Gastroesophageal sphincter (tissue), 3 donors: ENCODE data around the gene MYO6.
"Not testable (repeated sequence)": the region's sequence is repeated elsewhere in the genome, so short reads cannot be mapped to it uniquely, and the experiment has no call there.

Experiments
- CTCF ChIP-seq, 4 experiments: fragments of 200-600 bp in 2 of 4; fragments of 450-650 bp in 2 of 4; sonication (generic) in 1 of 4; IDR thresholded peaks; one replicate each; pipeline ENCODE4 v1.5.1; 2017 to 2019; ENCODE audit warnings: antibody characterized with exemption in 4 of 4, mild to moderate bottlenecking in 2 of 4, moderate library complexity in 2 of 4
- EP300 ChIP-seq: sonication (generic); formaldehyde crosslinking; IDR thresholded peaks from one replicate; pipeline ENCODE4 v1.6.1; 2017; ENCODE audit warnings: antibody characterized with exemption, mild to moderate bottlenecking
- POLR2A ChIP-seq, 2 donors: fragments of 450-650 bp; IDR thresholded peaks; one replicate each; pipeline ENCODE4 v1.6.1; 2017; ENCODE audit warnings: antibody characterized with exemption in 2 of 2, mild to moderate bottlenecking in 2 of 2, moderate library complexity in 1 of 2

DNA sequence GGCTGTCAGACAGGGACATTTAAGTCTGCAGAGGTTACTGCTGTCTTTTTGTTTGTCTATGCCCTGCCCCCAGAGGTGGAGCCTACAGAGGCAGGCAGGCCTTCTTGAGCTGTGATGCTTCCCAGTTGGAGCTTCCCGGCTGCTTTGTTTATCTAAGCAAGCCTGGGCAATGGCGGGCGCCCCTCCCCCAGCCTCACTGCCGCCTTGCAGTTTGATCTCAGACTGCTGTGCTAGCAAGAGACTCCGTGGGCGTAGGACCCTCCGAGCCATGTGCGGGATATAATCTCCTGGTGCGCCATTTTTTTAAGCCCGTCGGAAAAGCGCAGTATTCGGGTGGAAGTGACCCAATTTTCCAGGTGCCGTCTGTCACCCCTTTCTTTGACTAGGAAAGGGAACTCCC is 156.1 kb downstream of the MYO6 start:
- TF ChIP-seq CTCF (IDR thresholded peaks at IDR 0.05); POLR2A (IDR thresholded peaks at IDR 0.05); EP300: not testable (repeated sequence)
